Activated CD8-positive, alpha-beta memory T cell treated with anti-CD3 and anti-CD28 coated beads for 36 hours (primary cell): ENCODE results near the gene ADAMTSL3. TPM values are rescaled to one million over a fixed set of nuclear protein-coding genes. Genes with fewer than 3 reads are reported as not detected.

ENCODE experiments used
- CTCF ChIA-PET: fragments of 350-600 bp; sonication (Branson Sonifier 250); formaldehyde crosslinking; loops from one replicate; lab custom pipeline; 2021; ENCODE audit warnings: antibody characterized with exemption; lab: Charles Lee
- POLR2A ChIA-PET: fragments of 350-600 bp; sonication (Branson Sonifier 250); formaldehyde crosslinking; loops from one replicate; lab custom pipeline; 2021; ENCODE audit warnings: antibody characterized with exemption; lab: Charles Lee
- total RNA-seq, 2 experiments: library from RNA; stranded (reverse); gene quantifications; one replicate each; pipeline ENCODE4 v1.2.3, GENCODE V29; 2021

ADAMTSL3 gene
- total RNA-seq, 2 experiments from 2014 or later = not detected

DNA sequence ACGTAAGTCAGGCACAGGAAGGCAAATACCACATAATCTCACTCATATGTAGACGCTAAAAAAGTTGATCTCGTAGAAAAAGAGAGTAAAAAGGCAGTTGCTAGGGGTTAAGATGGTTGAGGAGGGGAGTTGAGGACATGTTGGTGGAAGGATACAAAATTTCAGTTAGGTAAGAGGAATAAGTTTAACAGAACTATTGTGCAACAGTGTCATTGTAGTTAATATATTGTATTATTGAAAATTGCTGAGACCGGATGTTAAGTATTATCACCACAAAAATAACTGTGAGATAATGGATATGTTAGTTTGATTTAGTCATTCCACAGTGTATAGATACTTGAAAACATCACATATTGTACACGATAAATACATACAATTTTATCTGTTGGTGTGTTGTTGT lies 139.1 kb downstream of the ADAMTSL3 start:
- ChIA-PET POLR2A (no interaction called here), CTCF (no interaction called here)

DNA sequence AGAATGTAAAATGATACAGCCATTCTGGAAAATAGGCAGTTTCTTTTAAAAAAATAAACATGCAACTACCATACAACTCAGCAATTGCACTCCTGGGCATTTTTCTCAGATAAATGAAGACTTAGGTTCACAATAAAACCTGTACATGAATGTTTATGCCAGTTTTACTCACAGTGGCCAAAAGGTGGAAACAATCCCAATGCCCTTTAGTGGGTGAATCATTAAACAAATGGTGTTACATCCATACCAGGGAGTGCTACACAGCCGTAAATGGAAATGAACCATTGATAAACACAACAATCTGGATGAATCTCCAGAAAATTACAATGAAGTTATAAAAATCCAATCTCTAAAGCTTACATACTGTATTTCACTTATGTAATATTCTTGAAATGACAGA lies 140.3 kb downstream of the ADAMTSL3 start:
- POLR2A ChIA-PET = no interaction called here
- CTCF ChIA-PET = no interaction called here

DNA sequence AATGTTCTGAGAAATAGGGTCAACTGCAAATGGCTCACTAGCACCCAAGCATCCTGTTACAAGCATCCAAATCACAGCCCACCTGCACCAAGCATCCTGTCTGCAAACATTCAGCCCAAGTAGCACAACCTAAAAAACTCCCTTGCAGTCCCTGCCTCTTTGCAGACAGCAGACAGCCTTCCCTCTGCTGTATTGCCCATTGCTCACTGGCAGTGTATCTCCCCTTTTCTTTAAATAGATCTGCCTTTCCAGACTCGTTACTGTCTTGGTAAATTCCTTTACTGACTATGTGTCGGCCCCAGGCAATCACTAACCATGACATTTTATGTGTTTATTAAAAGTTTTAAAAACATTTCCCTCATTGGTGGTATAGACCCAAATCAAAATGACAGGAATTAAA lies 155.4 kb downstream of the ADAMTSL3 start:
- CTCF ChIA-PET = no interaction called here
- POLR2A ChIA-PET = no interaction called here

GRCh38 chr15:83810110-83810509 lies 156.2 kb downstream of the ADAMTSL3 start:
- CTCF ChIA-PET = no interaction called here
- POLR2A ChIA-PET = no interaction called here

GRCh38 chr15:83813682-83814081 lies 159.8 kb downstream of the ADAMTSL3 start:
- ChIA-PET CTCF (no interaction called here), POLR2A (no interaction called here)

DNA sequence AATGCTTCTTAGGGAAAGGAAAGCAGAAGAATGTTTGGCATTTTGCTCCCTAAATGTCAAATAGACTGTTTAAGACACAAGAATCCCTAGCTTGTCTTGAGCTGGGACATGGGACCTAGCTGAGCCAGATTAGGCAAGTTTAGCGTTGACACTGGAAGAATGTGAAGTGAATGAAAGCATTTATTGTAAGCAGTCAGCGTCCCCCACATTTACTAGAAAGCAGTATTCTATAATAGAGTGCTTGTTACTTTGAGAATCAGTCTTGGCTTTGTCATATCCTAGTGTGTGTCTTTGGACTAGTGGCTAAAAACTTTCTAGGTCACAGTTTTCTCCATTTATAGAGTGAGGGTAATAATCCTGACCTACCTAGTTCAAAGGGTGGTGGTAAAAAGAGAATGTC lies 161.6 kb downstream of the ADAMTSL3 start:
- POLR2A ChIA-PET = no interaction called here
- CTCF ChIA-PET = no interaction called here

DNA sequence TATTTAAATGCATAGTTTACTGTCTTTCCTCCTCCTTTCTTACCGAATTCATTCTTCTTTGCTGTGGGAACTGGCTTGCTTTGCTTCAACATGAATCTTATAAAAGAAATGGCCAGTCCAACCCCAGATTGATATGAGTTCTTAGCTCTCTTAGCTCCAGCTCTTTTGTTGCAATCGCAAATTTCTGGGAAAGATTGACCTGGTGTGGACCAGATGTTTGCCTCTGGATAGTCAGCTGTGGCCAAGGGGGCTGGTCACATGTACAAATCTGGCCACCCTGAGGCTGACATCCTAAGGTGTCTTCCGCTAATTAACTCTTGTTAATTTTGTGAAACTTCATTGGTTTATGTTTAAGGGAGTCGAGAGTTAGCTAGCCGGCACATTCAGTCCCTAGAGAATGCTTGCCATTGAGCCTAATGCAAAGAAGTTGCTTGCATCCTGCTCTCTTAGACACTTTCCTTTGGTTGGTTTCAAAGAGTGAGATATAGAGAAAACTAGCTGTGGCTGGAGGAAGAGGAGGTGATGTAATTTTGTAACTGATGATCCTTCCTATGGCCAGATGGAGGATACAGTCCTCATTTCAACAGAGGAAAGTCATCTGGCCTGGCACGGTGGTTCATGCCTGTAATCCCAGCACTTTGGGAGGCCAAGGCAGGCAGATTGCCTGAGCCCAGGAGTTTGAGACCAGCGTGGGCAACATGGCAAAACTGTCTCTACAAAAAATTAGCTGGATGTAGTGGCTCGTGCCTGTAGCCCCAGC lies 162.4 kb downstream of the ADAMTSL3 start:
- ChIA-PET POLR2A (no interaction called here), CTCF (no interaction called here)

DNA sequence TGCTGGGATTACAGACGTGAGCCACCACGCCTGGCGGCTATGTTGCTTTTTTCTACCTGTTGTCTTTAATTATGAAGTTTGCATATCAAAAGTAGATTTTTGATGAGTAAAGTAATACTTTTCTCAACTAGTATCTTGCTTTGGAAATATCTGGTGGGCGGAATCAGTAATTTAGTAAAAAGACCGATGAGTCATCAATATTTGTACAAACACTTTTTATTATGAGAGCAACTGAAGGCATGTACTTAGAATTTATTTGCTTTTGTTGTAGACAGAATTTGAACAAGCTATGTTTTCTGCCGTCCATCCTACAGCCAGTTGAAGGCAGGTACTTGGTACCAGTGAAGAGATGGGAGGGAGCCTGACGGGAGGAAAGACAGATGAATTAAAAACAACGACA lies 164.7 kb downstream of the ADAMTSL3 start:
- ChIA-PET POLR2A (no interaction called here), CTCF (no interaction called here)

DNA sequence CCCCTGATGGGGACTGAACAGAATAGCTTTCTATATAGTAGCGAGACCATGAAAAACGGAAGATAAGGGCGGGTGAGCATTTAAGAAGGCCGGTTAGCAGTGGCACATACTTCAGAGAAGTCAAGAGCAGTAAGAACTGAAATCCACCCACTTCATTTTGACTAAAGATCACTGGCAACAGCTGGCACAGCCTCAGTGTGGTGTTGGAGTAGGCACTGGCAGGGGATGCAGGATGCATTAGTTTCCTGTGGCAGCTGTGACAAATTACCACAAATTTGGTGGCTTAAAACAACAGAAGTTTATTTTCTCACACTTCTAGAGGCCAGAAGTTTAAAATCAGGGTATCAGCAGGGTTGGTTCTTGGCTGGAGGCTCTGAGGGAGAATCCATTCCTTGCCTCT lies 176.5 kb downstream of the ADAMTSL3 start:
- ChIA-PET CTCF (no interaction called here), POLR2A (no interaction called here)

DNA sequence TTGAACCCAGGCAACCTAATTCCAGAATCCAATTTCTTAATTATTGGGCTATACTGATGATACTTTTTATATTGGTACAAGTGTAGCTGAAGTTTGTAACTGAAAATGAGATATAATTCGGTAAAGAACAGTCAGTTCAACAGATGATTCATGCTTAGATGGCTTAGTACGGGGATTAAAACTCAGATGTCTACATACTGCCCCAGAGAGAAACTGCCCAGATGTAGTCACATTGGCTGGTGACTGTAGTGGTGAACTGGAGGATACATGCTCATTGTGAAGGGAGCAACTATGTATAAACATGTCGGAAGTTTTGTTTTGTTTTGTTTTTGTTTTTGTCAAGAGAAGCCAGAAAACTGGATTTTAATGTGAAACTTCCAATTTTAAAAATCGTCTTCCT lies 179.6 kb downstream of the ADAMTSL3 start:
- POLR2A ChIA-PET = no interaction called here
- CTCF ChIA-PET = no interaction called here

GRCh38 chr15:83835479-83835878 lies 181.6 kb downstream of the ADAMTSL3 start:
- ChIA-PET CTCF (no interaction called here), POLR2A (no interaction called here)

GRCh38 chr15:83837945-83838571 lies 184.1 kb downstream of the ADAMTSL3 start:
- CTCF ChIA-PET = no interaction called here

DNA sequence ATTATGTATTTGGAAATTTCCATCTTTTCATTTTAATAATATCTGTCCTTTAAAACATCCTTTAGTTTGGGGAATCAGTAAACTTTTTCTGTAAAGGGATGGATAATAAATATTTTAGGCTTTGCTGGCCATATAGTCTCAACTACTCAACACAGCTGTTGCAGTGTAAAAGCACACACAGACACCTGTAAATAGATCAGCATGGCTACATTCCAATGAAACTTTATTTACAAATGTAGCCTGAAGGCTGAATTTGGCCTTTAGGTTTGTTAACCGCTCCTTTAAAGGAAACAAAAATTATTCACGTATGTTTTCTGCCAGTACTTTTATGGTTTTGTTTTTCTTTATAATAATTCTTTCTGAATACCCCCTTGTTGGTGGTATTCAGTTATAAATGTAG lies 184.8 kb downstream of the ADAMTSL3 start:
- ChIA-PET POLR2A (no interaction called here), CTCF (no interaction called here)

More at GRCh38 chr15:83837945-83838571, 184.1 kb downstream of the ADAMTSL3 start:
- POLR2A ChIA-PET = no interaction called here

- ChIA-PET POLR2A (no interaction called here), CTCF (no interaction called here)
Measured at GRCh38 chr15:83842281-83842680, 188.4 kb downstream of the ADAMTSL3 start.

DNA sequence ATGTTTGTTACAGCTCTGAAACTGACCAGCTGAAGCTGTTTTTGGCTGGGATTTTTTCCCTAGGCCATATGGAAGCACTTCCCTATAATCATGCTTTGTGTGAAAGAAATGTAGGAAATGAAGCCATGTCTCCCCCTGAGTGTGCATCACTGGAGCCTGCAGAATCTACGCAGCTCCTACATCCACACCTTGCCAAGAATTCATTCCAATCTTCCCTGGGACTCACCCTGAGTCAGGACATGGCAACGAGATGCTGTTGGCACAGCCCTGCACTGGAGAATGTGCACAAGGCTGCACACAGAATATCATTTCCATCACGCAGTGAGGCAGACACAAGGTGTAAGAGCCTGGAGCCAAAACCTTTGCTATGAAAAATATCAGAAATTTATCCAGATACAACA lies 189.5 kb downstream of the ADAMTSL3 start:
- POLR2A ChIA-PET = no interaction called here
- CTCF ChIA-PET = no interaction called here

GRCh38 chr15:83844742-83845141 lies 190.8 kb downstream of the ADAMTSL3 start:
- POLR2A ChIA-PET = no interaction called here
- CTCF ChIA-PET = no interaction called here

GRCh38 chr15:83845230-83845629 lies 191.3 kb downstream of the ADAMTSL3 start:
- CTCF ChIA-PET = no interaction called here
- POLR2A ChIA-PET = no interaction called here

DNA sequence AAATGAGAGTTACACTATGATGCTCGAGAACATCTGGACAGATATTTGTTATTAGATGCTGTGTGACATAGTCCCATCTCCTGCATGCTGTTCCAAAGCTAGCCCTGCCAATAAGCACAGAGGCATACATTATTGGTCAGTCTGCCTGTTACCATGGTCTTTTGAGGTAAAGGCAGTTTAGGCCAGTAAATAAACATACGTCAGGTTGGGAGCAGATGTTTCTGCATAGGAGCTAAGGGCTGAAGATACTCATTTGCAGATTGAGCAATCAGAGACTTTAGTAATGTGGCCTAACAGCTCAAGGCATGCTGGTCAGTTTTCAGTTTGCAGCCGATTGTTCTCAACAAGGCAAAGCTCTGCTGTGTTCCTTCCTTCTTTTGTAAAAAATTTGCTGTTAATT lies 192.9 kb downstream of the ADAMTSL3 start:
- POLR2A ChIA-PET = no interaction called here
- CTCF ChIA-PET = no interaction called here

DNA sequence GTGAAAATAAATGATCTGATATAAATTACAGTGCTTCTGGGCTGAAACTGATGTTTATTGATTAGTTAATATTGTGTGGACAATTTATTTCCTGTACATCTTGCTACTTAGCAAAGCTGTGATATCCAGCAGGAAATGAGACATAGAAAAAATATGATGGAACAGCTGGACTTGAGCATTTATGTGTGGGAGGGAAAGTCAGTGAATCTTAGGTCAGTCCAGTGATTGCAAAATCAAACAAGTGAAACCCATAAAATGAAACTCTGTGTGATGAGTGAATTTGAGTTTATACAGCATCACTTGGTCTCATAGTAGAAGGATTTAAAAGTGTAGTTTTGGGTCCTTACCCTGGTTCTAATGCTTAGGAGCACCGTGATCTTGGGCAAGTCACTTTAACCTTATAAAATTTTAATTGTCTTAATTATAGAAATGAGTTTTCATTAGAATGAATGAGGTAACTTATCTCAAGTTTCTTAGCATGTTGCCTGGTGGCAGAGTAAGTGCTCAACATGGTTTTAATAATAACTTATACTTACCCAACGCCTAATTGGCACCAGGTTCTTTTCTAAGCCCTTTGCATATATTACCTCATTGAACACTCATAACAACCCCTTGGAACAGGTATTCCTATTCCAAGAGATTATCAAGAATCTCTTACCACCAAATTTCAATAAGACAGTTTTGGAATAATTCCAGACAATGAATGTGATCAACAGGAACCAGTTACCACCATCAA lies 194.6 kb downstream of the ADAMTSL3 start:
- ChIA-PET POLR2A (no interaction called here), CTCF (no interaction called here)

- POLR2A ChIA-PET = no interaction called here
- CTCF ChIA-PET = no interaction called here
Measured at GRCh38 chr15:83850015-83850414, 196.1 kb downstream of the ADAMTSL3 start.
